Renal pelvis (tissue), 12 donors: ENCODE results near the gene MYLK. TPM values are rescaled to one million over a fixed set of nuclear protein-coding genes. Genes with fewer than 3 reads are reported as not detected.
A peak's percentile ranks its signal among the peaks of the same experiment; 100 is the strongest.
"Not testable (repeated sequence)": the region's sequence is repeated elsewhere in the genome, so short reads cannot be mapped to it uniquely, and the experiment has no call there.

ENCODE experiments used
- DNase-seq: peaks from one replicate; pipeline ENCODE4 v3.0.0-alpha.2; 2013
- long read RNA-seq, 16 experiments: transcript quantifications; one replicate each; lab custom pipeline, GENCODE V29; 2026
- polyA plus RNA-seq, 3 donors: library from polyadenylated mRNA; unstranded; fragments of 120-200 nt; gene quantifications; one replicate each; pipeline ENCODE4 v1.2.1, GENCODE V29; 2013; ENCODE audit not compliant: insufficient read length in 3 of 3

MYLK gene, protein sequence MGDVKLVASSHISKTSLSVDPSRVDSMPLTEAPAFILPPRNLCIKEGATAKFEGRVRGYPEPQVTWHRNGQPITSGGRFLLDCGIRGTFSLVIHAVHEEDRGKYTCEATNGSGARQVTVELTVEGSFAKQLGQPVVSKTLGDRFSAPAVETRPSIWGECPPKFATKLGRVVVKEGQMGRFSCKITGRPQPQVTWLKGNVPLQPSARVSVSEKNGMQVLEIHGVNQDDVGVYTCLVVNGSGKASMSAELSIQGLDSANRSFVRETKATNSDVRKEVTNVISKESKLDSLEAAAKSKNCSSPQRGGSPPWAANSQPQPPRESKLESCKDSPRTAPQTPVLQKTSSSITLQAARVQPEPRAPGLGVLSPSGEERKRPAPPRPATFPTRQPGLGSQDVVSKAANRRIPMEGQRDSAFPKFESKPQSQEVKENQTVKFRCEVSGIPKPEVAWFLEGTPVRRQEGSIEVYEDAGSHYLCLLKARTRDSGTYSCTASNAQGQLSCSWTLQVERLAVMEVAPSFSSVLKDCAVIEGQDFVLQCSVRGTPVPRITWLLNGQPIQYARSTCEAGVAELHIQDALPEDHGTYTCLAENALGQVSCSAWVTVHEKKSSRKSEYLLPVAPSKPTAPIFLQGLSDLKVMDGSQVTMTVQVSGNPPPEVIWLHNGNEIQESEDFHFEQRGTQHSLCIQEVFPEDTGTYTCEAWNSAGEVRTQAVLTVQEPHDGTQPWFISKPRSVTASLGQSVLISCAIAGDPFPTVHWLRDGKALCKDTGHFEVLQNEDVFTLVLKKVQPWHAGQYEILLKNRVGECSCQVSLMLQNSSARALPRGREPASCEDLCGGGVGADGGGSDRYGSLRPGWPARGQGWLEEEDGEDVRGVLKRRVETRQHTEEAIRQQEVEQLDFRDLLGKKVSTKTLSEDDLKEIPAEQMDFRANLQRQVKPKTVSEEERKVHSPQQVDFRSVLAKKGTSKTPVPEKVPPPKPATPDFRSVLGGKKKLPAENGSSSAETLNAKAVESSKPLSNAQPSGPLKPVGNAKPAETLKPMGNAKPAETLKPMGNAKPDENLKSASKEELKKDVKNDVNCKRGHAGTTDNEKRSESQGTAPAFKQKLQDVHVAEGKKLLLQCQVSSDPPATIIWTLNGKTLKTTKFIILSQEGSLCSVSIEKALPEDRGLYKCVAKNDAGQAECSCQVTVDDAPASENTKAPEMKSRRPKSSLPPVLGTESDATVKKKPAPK (N-terminal part only)
- 100 to 1,000 TPM; 126 to 154 (median 144) TPM for polyA plus RNA-seq
- long read RNA-seq, donor 1, full-length matches to known transcripts = 5 of 11 reads
- long read RNA-seq, donor 1, partial matches to known transcripts = 6 of 11 reads
- long read RNA-seq, donor 1, other reads (novel, unspliced or antisense) = 0 of 11 reads
- long read RNA-seq, donor 2, full-length matches to known transcripts = 6 of 12 reads
- long read RNA-seq, donor 2, partial matches to known transcripts = 6 of 12 reads
- long read RNA-seq, donor 2, other reads (novel, unspliced or antisense) = 0 of 12 reads
- long read RNA-seq, donor 3, full-length matches to known transcripts = 5 of 43 reads
- long read RNA-seq, donor 3, partial matches to known transcripts = 38 of 43 reads
- long read RNA-seq, donor 3, other reads (novel, unspliced or antisense) = 0 of 43 reads
- long read RNA-seq, donor 4, full-length matches to known transcripts = 4 of 33 reads
- long read RNA-seq, donor 4, partial matches to known transcripts = 29 of 33 reads
- long read RNA-seq, donor 4, other reads (novel, unspliced or antisense) = 0 of 33 reads
- long read RNA-seq, donor 5, full-length matches to known transcripts = 2 of 17 reads
- long read RNA-seq, donor 5, partial matches to known transcripts = 15 of 17 reads
- long read RNA-seq, donor 5, other reads (novel, unspliced or antisense) = 0 of 17 reads
- long read RNA-seq, donor 6, full-length matches to known transcripts = 2 of 17 reads
- long read RNA-seq, donor 6, partial matches to known transcripts = 15 of 17 reads
- long read RNA-seq, donor 6, other reads (novel, unspliced or antisense) = 0 of 17 reads
- long read RNA-seq, donor 7, full-length matches to known transcripts = 18 of 50 reads
- long read RNA-seq, donor 7, partial matches to known transcripts = 32 of 50 reads
- long read RNA-seq, donor 7, other reads (novel, unspliced or antisense) = 0 of 50 reads
- long read RNA-seq, donor 8, full-length matches to known transcripts = 3 of 3 reads
- long read RNA-seq, donor 8, partial matches to known transcripts = 0 of 3 reads
- long read RNA-seq, donor 8, other reads (novel, unspliced or antisense) = 0 of 3 reads
- long read RNA-seq, donor 9, full-length matches to known transcripts = 2 of 47 reads
- long read RNA-seq, donor 9, partial matches to known transcripts = 45 of 47 reads
- long read RNA-seq, donor 9, other reads (novel, unspliced or antisense) = 0 of 47 reads
- long read RNA-seq, donor 10, full-length matches to known transcripts = 3 of 18 reads
- long read RNA-seq, donor 10, partial matches to known transcripts = 15 of 18 reads
- long read RNA-seq, donor 10, other reads (novel, unspliced or antisense) = 0 of 18 reads
- long read RNA-seq, donor 11, full-length matches to known transcripts = 6 of 43 reads
- long read RNA-seq, donor 11, partial matches to known transcripts = 37 of 43 reads
- long read RNA-seq, donor 11, other reads (novel, unspliced or antisense) = 0 of 43 reads
- long read RNA-seq, donor 12, full-length matches to known transcripts = 5 of 30 reads
- long read RNA-seq, donor 12, partial matches to known transcripts = 25 of 30 reads
- long read RNA-seq, donor 12, other reads (novel, unspliced or antisense) = 0 of 30 reads
- long read RNA-seq, donor 13, full-length matches to known transcripts = 5 of 14 reads
- long read RNA-seq, donor 13, partial matches to known transcripts = 9 of 14 reads
- long read RNA-seq, donor 13, other reads (novel, unspliced or antisense) = 0 of 14 reads
- long read RNA-seq, donor 14 = 0 reads
- long read RNA-seq, donor 15, full-length matches to known transcripts = 245 of 313 reads
- long read RNA-seq, donor 15, partial matches to known transcripts = 68 of 313 reads
- long read RNA-seq, donor 15, other reads (novel, unspliced or antisense) = 0 of 313 reads
- long read RNA-seq, donor 16, full-length matches to known transcripts = 2 of 42 reads
- long read RNA-seq, donor 16, partial matches to known transcripts = 40 of 42 reads
- long read RNA-seq, donor 16, other reads (novel, unspliced or antisense) = 0 of 42 reads

DNA sequence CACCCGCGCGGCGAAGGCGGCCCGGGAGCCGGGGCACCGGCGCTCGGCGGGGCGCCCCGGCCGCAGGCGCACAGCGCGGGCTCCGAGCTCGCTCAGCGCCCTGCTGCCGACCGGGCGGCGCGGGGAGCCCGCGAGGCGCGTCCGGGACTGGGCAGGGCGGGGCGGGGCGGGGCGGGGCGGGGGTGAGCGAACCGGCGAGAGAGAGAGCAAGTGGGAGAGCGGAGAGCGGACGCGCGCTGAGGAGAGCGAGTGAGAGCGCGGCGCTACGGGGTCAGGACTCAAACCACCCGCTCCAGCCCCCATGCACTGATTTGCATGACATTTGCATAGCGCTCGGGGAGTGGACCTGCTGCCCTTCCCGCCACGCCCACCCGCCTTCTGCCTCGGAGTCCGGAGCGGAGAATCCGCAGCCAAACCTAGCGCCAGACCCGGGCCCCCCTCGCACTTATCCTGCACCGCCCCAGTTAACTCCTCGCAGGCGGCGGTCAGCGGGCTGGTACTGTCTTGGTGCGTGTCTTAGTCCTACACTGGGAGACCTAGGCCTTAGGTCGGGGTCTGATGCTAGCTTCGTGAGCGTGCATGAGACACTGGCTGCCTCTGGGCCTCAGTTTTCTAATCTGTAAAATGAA lies at the start of gene MYLK:
Gene MYLK (minus strand): TSS at position 130 of the 629 bp plus-strand sequence. CDS start 90,491 bp downstream, outside the sequence.
- DNase-seq = peak; percentile 87

DNA sequence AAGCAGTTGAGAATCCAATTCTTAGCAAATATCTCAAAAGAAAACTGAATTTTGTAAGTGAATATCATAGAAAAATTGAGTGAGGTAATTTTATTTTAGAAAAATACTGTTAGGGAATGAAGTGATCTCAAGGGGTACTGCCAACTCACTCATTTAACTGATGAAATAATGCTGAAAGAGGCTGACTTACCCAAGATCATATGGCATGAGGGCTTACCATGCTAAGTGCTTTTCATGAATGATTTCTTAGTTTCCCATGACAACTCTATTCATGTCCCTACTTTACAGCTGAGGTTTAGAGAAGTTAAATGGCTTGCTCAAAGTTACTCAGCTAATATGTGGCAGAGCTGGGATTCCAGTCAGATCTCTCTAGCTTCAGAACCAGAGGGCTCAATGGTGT lies 46.3 kb upstream of the MYLK start:
- DNase-seq = no peak

DNA sequence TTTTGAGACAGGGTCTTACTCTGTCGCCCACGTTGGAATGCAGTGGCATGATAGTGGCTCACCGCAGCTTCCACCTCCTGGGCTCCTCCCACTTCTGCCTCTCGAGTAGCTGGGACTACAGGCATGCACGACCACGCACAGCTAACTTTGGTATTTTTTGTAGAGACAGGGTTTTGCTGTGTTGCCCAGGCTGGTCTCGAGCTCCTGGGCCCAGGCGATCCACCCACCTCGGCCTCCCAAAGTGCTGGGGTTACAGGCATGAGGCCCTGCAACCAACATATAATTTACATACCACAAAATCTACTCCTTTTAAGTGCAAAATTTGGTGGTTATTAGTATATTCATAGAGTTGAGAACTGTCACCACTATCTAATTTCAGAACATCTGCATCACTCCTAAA lies 45.2 kb upstream of the MYLK start:
- no peak for DNase-seq

DNA sequence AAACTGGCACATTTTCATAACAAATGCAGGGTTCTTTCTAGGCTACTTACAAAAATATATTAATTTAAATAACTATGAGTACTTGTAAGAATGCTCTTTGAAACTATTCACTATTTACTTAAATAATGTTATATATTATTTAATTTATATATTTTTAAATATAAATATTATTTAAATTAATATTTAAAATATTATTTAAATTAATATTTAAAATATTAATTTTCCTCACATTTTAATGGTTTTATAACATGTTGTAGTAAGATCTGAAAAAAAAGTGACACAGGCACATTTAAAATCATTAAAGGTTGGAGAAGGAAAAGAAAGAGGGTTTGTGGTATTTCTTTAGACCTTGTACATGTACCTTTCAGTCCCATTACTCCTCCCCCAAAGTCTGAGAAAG lies 42.3 kb upstream of the MYLK start:
- no peak for DNase-seq

- DNase-seq = no peak
These were observed 36.7 kb upstream of the MYLK start for GRCh38 chr3:123920868-123921267.

DNA sequence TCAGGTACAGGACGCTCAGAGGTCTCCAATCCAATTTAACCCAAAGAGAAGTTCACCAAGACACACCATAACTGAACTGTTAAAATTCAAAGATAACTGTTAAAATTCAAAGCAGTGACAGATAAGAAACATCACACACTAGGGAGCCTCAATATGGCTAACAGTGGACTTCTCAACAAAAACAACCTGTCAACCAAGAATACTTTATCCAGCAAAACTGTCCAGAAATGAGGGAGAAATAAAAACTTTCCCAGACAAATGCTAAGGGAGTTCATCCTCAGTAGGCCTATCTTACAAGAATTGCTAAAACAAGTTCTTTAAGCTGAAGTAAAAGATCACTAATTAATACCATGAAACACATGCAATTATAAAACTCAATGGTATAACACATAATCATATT lies 36.3 kb upstream of the MYLK start:
- peak; percentile 10 for DNase-seq

- no peak for DNase-seq
These were observed 35.2 kb upstream of the MYLK start for GRCh38 chr3:123919353-123919752.

DNA sequence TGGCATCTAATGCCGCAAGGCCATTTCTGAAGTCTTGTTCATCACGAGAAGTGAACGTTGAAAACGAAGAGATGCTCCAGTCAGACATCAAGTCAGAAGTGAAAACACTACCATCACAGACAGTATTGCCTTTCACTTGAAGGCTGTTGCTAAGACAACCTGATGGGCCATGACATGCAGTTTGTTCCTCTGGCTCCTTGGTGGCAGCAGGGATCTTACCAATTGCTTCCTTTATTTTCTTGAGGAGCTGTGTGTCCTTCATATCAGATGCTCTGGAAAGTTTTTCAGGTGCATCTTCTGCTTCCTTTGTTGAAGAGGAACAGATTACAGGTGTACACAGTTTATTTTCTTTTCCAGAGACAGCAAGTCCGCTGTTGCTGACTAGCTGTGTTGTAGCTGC lies 30.7 kb upstream of the MYLK start:
- DNase-seq = peak; percentile 1

- DNase-seq = no peak
These were observed 25.7 kb upstream of the MYLK start for GRCh38 chr3:123909785-123910184.

GRCh38 chr3:123907720-123908119 lies 23.6 kb upstream of the MYLK start:
- DNase-seq = no peak

- no peak for DNase-seq
These were observed 15.3 kb upstream of the MYLK start for GRCh38 chr3:123899300-123899865.

DNA sequence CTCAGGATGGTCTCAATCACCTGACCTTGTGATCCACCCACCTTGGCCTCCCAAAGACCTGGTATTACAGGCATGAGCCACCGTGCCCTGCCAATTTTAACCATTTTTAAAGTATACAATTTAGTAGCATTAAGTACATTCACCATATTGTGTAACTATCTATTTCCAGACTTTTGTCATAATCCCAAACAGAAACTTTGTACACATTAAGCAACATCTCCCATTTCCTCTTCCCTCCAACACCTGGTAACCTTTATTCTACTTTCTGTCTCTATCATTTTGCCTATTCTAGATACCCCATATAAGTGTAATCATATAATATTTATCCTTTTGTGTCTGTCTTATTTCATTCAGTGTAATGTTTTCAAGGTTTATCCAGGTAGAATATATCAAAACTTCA lies 8.9 kb upstream of the MYLK start:
- no peak for DNase-seq

- DNase-seq = no peak
These were observed 8.1 kb upstream of the MYLK start for GRCh38 chr3:123892195-123892594.

GRCh38 chr3:123890991-123891390 lies 6.9 kb upstream of the MYLK start:
- not testable (repeated sequence) for DNase-seq

DNA sequence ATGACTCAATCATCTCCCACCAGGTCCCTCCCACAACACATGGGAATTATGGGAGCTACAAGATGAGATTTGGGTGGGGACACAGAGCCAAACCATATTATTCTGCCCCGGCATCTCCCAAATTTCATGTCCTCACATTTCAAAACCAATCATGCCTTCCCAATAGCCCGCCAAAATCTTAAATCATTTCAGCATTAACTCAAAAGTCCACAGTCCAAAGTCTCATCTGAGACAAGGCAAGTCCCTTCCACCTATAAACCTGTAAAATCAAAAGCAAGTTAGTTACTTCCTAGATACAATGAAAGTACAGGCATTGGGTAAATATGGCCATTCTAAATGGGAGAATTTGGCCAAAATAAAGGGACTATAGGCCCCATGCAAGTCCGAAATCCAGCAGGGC lies 6.0 kb upstream of the MYLK start:
- DNase-seq = not testable (repeated sequence)

DNA sequence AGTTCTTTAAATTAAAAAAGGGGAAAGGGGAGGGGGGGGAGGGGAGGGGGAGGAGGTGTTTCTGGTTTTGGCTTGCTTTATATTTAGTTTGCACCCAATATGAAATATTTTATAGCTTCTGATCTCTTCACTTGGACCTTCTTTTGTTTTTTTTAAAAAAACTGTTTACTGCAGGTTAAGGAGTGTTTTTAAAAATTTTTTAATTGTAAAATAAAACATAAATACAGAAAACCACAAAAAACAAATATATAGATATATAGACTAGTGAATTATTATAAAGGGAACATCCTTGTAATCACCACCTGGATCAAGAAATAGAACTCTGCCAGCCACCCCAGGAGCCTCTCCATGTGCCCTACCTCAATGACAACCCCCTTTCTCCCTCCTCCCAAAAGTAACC lies 861 bp upstream of the MYLK start:
- no peak for DNase-seq

GRCh38 chr3:123883701-123884202 lies 380 bp downstream of the MYLK start:
- peak; percentile 28 for DNase-seq
